ENCODE results near the gene SLC8A1. TPM values are rescaled to one million over a fixed set of nuclear protein-coding genes. Genes with fewer than 3 reads are reported as not detected.

Gene SLC8A1
- total and polyA plus RNA-seq, 2 of the 13 experiments (the other 11 are each of a cell fraction or from before 2014, with no cell fraction given): not detected

DNA sequence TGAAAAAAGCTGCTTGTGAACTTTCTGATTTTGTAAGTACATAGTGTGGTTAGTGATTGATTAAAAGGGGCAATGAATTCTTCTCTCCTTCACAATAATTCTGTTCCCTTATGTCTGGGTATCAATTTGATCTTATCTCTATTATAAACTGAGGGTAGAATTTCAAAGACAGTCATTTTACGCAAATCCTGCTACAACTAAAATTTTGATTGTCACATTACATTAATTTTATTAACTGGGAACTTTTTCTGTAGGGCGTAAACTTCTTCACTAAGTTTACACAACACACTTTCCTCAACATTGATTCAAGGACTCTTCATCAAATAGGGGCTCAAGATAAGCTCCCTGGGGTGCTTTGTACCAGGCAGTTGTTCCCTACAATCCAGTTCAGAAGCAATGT lies 5.0 kb upstream of the SLC8A1 start:
- ChIA-PET CTCF (ENCODE audit: low intra/inter-chr PET ratio, low total read pairs) (no interaction called here), POLR2A (no interaction called here)
- intact Hi-C loops (cut with micrococcal nuclease; ENCODE audit: unreplicated experiment) (no loop called here), in situ Hi-C loops (cut with HindIII; ENCODE audit: extremely low pct_ligation_motif_present, low pct_unique_long_range_greater_than_20kb) (no loop called here)
- no peak overlapping the region for H2AFZ ChIP-seq (ENCODE audit: low read length)
- H3K79me2 ChIP-seq (ENCODE audit: insufficient read depth, low read length): no peaks in the 10 kb centered on the region
- ATAC-seq (no peak), FAIRE-seq (no peak), DNase-seq (ENCODE audit: low spot score) (no peak)
- H3K9me3 ChIP-seq (ENCODE audit: low read length): no peaks in the 10 kb centered on the region
- no peak overlapping the region for H3K4me2 ChIP-seq (ENCODE audit: low read depth, low read length)
- no peak for TF ChIP-seq TMF1 (CRISPR knock-in tag; IDR thresholded peaks at IDR 0.05; ENCODE audit: low read depth)
- no peak for TF ChIP-seq ZHX2 (IDR thresholded peaks at IDR 0.05; ENCODE audit: low read depth)
- TF ChIP-seq ZHX2 (CRISPR knock-in tag; IDR thresholded peaks at IDR 0.05; ENCODE audit: borderline replicate concordance): no peak
- TF ChIP-seq KDM1A (CRISPR knock-in tag; IDR thresholded peaks at IDR 0.05): no peak
- TF ChIP-seq SIX1 (CRISPR knock-in tag; IDR thresholded peaks at IDR 0.05; ENCODE audit: borderline replicate concordance): no peak
- TF ChIP-seq THRA (CRISPR knock-in tag; IDR thresholded peaks at IDR 0.05; ENCODE audit: borderline replicate concordance): no peak
- H4K20me1 ChIP-seq (ENCODE audit: insufficient read depth, low read length): no peaks in the 10 kb centered on the region
- H3K4me1 ChIP-seq (ENCODE audit: insufficient read depth, low read length): no peaks in the 10 kb centered on the region
- no TSS peak for BruUV-seq (replicated peaks)
- H3K36me3 ChIP-seq (replicated peaks in 1 of 2; ENCODE audit: control insufficient read depth in 1 of 2, insufficient read depth in 2 of 2, low read length in 2 of 2): no peaks in the 10 kb centered on the region
- WGBS (ENCODE audit: low lambda C conversion rate): 33% methylated on average over 2 of the region's 2 CpGs
- no peak overlapping the region for H3K4me3 ChIP-seq (replicated peaks in 1 of 3; ENCODE audit: insufficient read depth in 1 of 3, low read depth in 2 of 3, low read length in 3 of 3)
- H3K9ac ChIP-seq (ENCODE audit: insufficient read depth, low read depth, low read length): no peak overlapping the region
- peaks cover 0 to 19% of the 10 kb centered on the region in 2 experiments; a peak in 2 of 5 replicates for H3K27me3 ChIP-seq (ENCODE audit: control insufficient read depth in 1 of 2, insufficient read depth in 2 of 2, low read length in 2 of 2)
- no peak overlapping the region for H3K27ac ChIP-seq (ENCODE audit: extremely low read length, insufficient read depth, low read length)
